CD4-positive, CD25-positive, alpha-beta regulatory T cell (primary cell): ENCODE data around the gene KSR2. TPM values are rescaled to one million over a fixed set of nuclear protein-coding genes. Genes with fewer than 3 reads are reported as not detected.

Experiments
- ATAC-seq, 2 donors: fragments of 150-1000 bp; cut with Tn5 transposase; one replicate each; pipeline ENCODE4 v1.10.0; 2021; ENCODE audit warnings: low read depth in 2 of 2, moderate number of reproducible peaks in 2 of 2, moderate library complexity in 1 of 2
- DNase-seq, 3 donors: peaks; one replicate each; pipeline versions ENCODE4 v3.0.0 to v3.0.0-alpha.2; 2012 to 2022; ENCODE audit warnings: mixed read lengths in 1 of 3
- H3K27ac ChIP-seq: one replicate; pipeline ENCODE4 v1.7.0; 2013; ENCODE audit warnings: mild to moderate bottlenecking, low read length; ENCODE audit not compliant: insufficient read depth, poor library complexity, severe bottlenecking
- H3K27me3 ChIP-seq: one replicate; pipeline ENCODE4 v1.7.0; 2013; ENCODE audit warnings: low read length; ENCODE audit not compliant: control insufficient read depth, insufficient read depth
- H3K36me3 ChIP-seq: one replicate; pipeline ENCODE4 v1.7.0; 2013; ENCODE audit warnings: mild to moderate bottlenecking, low read length, moderate library complexity; ENCODE audit not compliant: control insufficient read depth, insufficient read depth
- H3K4me1 ChIP-seq: 2 replicates; pipeline ENCODE4 v1.7.0; 2013; ENCODE audit warnings: mild to moderate bottlenecking, low read length; ENCODE audit not compliant: insufficient read depth, control insufficient read depth, poor library complexity, severe bottlenecking
- H3K4me3 ChIP-seq: one replicate; pipeline ENCODE4 v1.7.0; 2013; ENCODE audit warnings: low read depth, mild to moderate bottlenecking, low read length, moderate library complexity
- H3K9me3 ChIP-seq, 2 experiments: 1 replicate in 1 of 2; 2 replicates in 1 of 2; pipeline ENCODE4 v1.7.0; 2013; ENCODE audit warnings: low read length in 2 of 2, mild to moderate bottlenecking in 1 of 2, moderate library complexity in 1 of 2; ENCODE audit not compliant: control insufficient read depth in 2 of 2
- H3K27ac Mint-ChIP-seq, 3 donors: one replicate each; pipeline ENCODE4 v1.8.0; 2020 to 2022; ENCODE audit warnings: mild to moderate bottlenecking in 3 of 3, mixed read lengths in 3 of 3, moderate library complexity in 2 of 3
- H3K27me3 Mint-ChIP-seq: one replicate; pipeline ENCODE4 v1.8.0; 2022; ENCODE audit warnings: mild to moderate bottlenecking, mixed read lengths
- H3K36me3 Mint-ChIP-seq: one replicate; pipeline ENCODE4 v1.8.0; 2020; ENCODE audit warnings: mixed read lengths
- H3K4me1 Mint-ChIP-seq, 4 donors: one replicate each; pipeline ENCODE4 v1.8.0; 2020 to 2022; ENCODE audit warnings: mixed read lengths in 4 of 4, mild to moderate bottlenecking in 1 of 4
- H3K4me3 Mint-ChIP-seq, 4 donors: one replicate each; pipeline ENCODE4 v1.8.0; 2020 to 2022; ENCODE audit warnings: mild to moderate bottlenecking in 4 of 4, mixed read lengths in 4 of 4, moderate library complexity in 3 of 4
- H3K9me3 Mint-ChIP-seq, 7 donors: one replicate each; pipeline ENCODE4 v1.8.0; 2020 to 2022; ENCODE audit warnings: mixed read lengths in 7 of 7, mild to moderate bottlenecking in 3 of 7, moderate library complexity in 2 of 7
- polyA plus RNA-seq, 4 donors: library from polyadenylated mRNA; unstranded; fragments of 300-500 nt; fragmentation: Illumina TruSeq; gene quantifications; one replicate each; pipeline ENCODE4 v1.2.3, GENCODE V29; 2021
- total RNA-seq: library from RNA; stranded (reverse); gene quantifications from one replicate; pipeline ENCODE4 v1.2.3, GENCODE V29; 2022

Gene KSR2
- total and polyA plus RNA-seq, 5 donors from 2014 or later: 0.20 TPM; not detected in 4

GRCh38 chr12:117981267-117981666 lies 12.5 kb upstream of the KSR2 start:
- H3K27ac ChIP-seq: no peak overlapping the region
- H3K36me3 Mint-ChIP-seq: no peaks in the 10 kb centered on the region
- H3K4me3 ChIP-seq: no peak overlapping the region
- DNase-seq (no peak), ATAC-seq (no peak)
- H3K4me1 ChIP-seq: no peaks in the 10 kb centered on the region
- no peaks in the 10 kb centered on the region for H3K4me1 Mint-ChIP-seq
- H3K9me3 ChIP-seq: no peaks in the 10 kb centered on the region
- no peak overlapping the region for H3K27ac Mint-ChIP-seq
- H3K36me3 ChIP-seq: no peaks in the 10 kb centered on the region
- no peak overlapping the region for H3K4me3 Mint-ChIP-seq
- H3K27me3 ChIP-seq: no peaks in the 10 kb centered on the region
- H3K9me3 Mint-ChIP-seq: peaks cover 0 to 3% (median 0%) of the 10 kb centered on the region in 7 donors
- peaks cover 17% of the 10 kb centered on the region for H3K27me3 Mint-ChIP-seq

- Histone ChIP-seq H3K36me3 (no peaks in the 10 kb centered on the region), H3K4me1 (no peaks in the 10 kb centered on the region), H3K9me3 (no peaks in the 10 kb centered on the region), H3K4me3 (no peak overlapping the region), H3K27ac (no peak overlapping the region), H3K27me3 (no peaks in the 10 kb centered on the region)
- ATAC-seq: no peak
- H3K27me3 Mint-ChIP-seq: peaks cover 17% of the 10 kb centered on the region
- H3K9me3 Mint-ChIP-seq: peaks cover 0 to 3% (median 0%) of the 10 kb centered on the region in 7 donors
- H3K36me3 Mint-ChIP-seq: no peaks in the 10 kb centered on the region
- H3K4me1 Mint-ChIP-seq: no peaks in the 10 kb centered on the region
- DNase-seq: no peak
- no peak overlapping the region for H3K27ac Mint-ChIP-seq
- H3K4me3 Mint-ChIP-seq: no peak overlapping the region
Observed at GRCh38 chr12:117980616-117981015, 11.8 kb upstream of the KSR2 start.

GRCh38 chr12:117977373-117977772 lies 8.6 kb upstream of the KSR2 start:
- no peaks in the 10 kb centered on the region for H3K27me3 ChIP-seq
- no peak overlapping the region for H3K4me3 ChIP-seq
- H3K4me1 Mint-ChIP-seq: no peaks in the 10 kb centered on the region
- peaks cover 0 to 7% (median 0%) of the 10 kb centered on the region in 7 donors for H3K9me3 Mint-ChIP-seq
- H3K9me3 ChIP-seq: no peaks in the 10 kb centered on the region
- H3K36me3 Mint-ChIP-seq: no peaks in the 10 kb centered on the region
- H3K27ac Mint-ChIP-seq: no peak overlapping the region
- no peaks in the 10 kb centered on the region for H3K36me3 ChIP-seq
- no peaks in the 10 kb centered on the region for H3K4me1 ChIP-seq
- H3K4me3 Mint-ChIP-seq: no peak overlapping the region
- peaks cover 18% of the 10 kb centered on the region for H3K27me3 Mint-ChIP-seq
- ATAC-seq (no peak), DNase-seq (no peak)
- no peak overlapping the region for H3K27ac ChIP-seq

- Histone ChIP-seq H3K4me1 (no peaks in the 10 kb centered on the region), H3K36me3 (no peaks in the 10 kb centered on the region), H3K27ac (no peak overlapping the region), H3K9me3 (peaks cover 5 to 8% of the 10 kb centered on the region in 2 experiments), H3K4me3 (no peak overlapping the region), H3K27me3 (peaks cover 6% of the 10 kb centered on the region)
- H3K4me1 Mint-ChIP-seq: no peaks in the 10 kb centered on the region
- no peak overlapping the region for H3K4me3 Mint-ChIP-seq
- peaks cover 0 to 18% (median 3%) of the 10 kb centered on the region in 7 donors for H3K9me3 Mint-ChIP-seq
- no peaks in the 10 kb centered on the region for H3K36me3 Mint-ChIP-seq
- ATAC-seq: no peak
- no peak overlapping the region for H3K27ac Mint-ChIP-seq
- no peak for DNase-seq
- H3K27me3 Mint-ChIP-seq: peaks cover 27% of the 10 kb centered on the region
Observed at GRCh38 chr12:117975006-117975405, 6.2 kb upstream of the KSR2 start.

- H3K9me3 ChIP-seq: peaks cover 5 to 8% of the 10 kb centered on the region in 2 experiments
- H3K4me1 ChIP-seq: peaks cover 11% of the 10 kb centered on the region
- Mint-ChIP-seq H3K4me1 (peaks cover 0 to 9% (median under 1%) of the 10 kb centered on the region in 4 donors), H3K4me3 (no peak overlapping the region), H3K36me3 (peaks cover under 1% of the 10 kb centered on the region), H3K27ac (no peak overlapping the region), H3K27me3 (peaks cover 24% of the 10 kb centered on the region), H3K9me3 (peaks cover 0 to 18% (median 5%) of the 10 kb centered on the region in 7 donors)
- H3K36me3 ChIP-seq: no peaks in the 10 kb centered on the region
- ATAC-seq (no peak), DNase-seq (no peak)
- H3K4me3 ChIP-seq: no peak overlapping the region
- H3K27ac ChIP-seq: no peak overlapping the region
- H3K27me3 ChIP-seq: peaks cover 10% of the 10 kb centered on the region
Observed at GRCh38 chr12:117972301-117972700, 3.5 kb upstream of the KSR2 start.

GRCh38 chr12:117970334-117970733 lies 1.5 kb upstream of the KSR2 start:
- ATAC-seq (no peak), DNase-seq (no peak)
- Mint-ChIP-seq H3K27me3 (peaks cover 35% of the 10 kb centered on the region), H3K27ac (no peak overlapping the region), H3K4me3 (peak overlapping the region in 1 of 4 donors; percentile 14), H3K4me1 (peaks cover 0 to 10% (median 2%) of the 10 kb centered on the region in 4 donors), H3K9me3 (peaks cover 0 to 18% (median 5%) of the 10 kb centered on the region in 7 donors), H3K36me3 (peaks cover 3% of the 10 kb centered on the region)
- no peak overlapping the region for H3K4me3 ChIP-seq
- H3K27ac ChIP-seq: no peak overlapping the region
- H3K9me3 ChIP-seq: peaks cover 5 to 8% of the 10 kb centered on the region in 2 experiments
- peaks cover 23% of the 10 kb centered on the region for H3K27me3 ChIP-seq
- H3K36me3 ChIP-seq: no peaks in the 10 kb centered on the region
- peaks cover 11% of the 10 kb centered on the region for H3K4me1 ChIP-seq

- Mint-ChIP-seq H3K4me3 (peak overlapping the region in 3 of 4 donors; percentile 52 to 85 (median 76)), H3K36me3 (peaks cover 3% of the 10 kb centered on the region), H3K27ac (no peak overlapping the region), H3K9me3 (peaks cover 0 to 15% (median 6%) of the 10 kb centered on the region in 7 donors), H3K27me3 (peaks cover 37% of the 10 kb centered on the region), H3K4me1 (peaks cover 0 to 10% (median 2%) of the 10 kb centered on the region in 4 donors)
- H3K36me3 ChIP-seq: no peaks in the 10 kb centered on the region
- H3K27me3 ChIP-seq: peaks cover 23% of the 10 kb centered on the region
- DNase-seq: no peak
- peaks cover 5 to 8% of the 10 kb centered on the region in 2 experiments for H3K9me3 ChIP-seq
- ATAC-seq: no peak
- H3K4me3 ChIP-seq: no peak overlapping the region
- H3K4me1 ChIP-seq: peaks cover 11% of the 10 kb centered on the region
- no peak overlapping the region for H3K27ac ChIP-seq
Observed at GRCh38 chr12:117968151-117968789, 520 bp downstream of the KSR2 start.

GRCh38 chr12:117967512-117967911 lies 1.3 kb downstream of the KSR2 start:
- H3K27ac ChIP-seq: no peak overlapping the region
- peaks cover 23% of the 10 kb centered on the region for H3K27me3 ChIP-seq
- H3K9me3 Mint-ChIP-seq: peaks cover 0 to 14% (median 6%) of the 10 kb centered on the region in 7 donors
- H3K27me3 Mint-ChIP-seq: peaks cover 33% of the 10 kb centered on the region
- peak overlapping the region; percentile 19 to 71 (median 42) for H3K4me3 Mint-ChIP-seq
- ATAC-seq (no peak), DNase-seq (no peak)
- H3K36me3 Mint-ChIP-seq: peaks cover 3% of the 10 kb centered on the region
- H3K4me1 ChIP-seq: peaks cover 11% of the 10 kb centered on the region
- H3K27ac Mint-ChIP-seq: no peak overlapping the region
- H3K4me1 Mint-ChIP-seq: peaks cover 0 to 10% (median 2%) of the 10 kb centered on the region in 4 donors
- H3K4me3 ChIP-seq: no peak overlapping the region
- peaks cover 5 to 8% of the 10 kb centered on the region in 2 experiments for H3K9me3 ChIP-seq
- H3K36me3 ChIP-seq: no peaks in the 10 kb centered on the region
